ENCODE results near the gene GNAQ. TPM values are rescaled to one million over a fixed set of nuclear protein-coding genes. Genes with fewer than 3 reads are reported as not detected.

The GNAQ gene
- total RNA-seq, 1 experiment from 2014 or later = 34.1 TPM

GRCh38 chr9:77815260-77815659 is 216.4 kb downstream of the GNAQ start:
- H3K9me3 Mint-ChIP-seq (ENCODE audit: low read depth, unreplicated experiment) = no peaks in the 10 kb centered on the region
- no TSS peak for BruUV-seq (replicated peaks)
- no peak overlapping the region for H3K27ac Mint-ChIP-seq (ENCODE audit: unreplicated experiment)
- peaks cover 10% of the 10 kb centered on the region for H3K4me1 Mint-ChIP-seq (ENCODE audit: low read depth, unreplicated experiment)
- H3K4me3 Mint-ChIP-seq (ENCODE audit: low read depth, unreplicated experiment) = no peak overlapping the region
- no peaks in the 10 kb centered on the region for H3K27me3 Mint-ChIP-seq (ENCODE audit: unreplicated experiment)
- TF ChIP-seq, protein P1, sequence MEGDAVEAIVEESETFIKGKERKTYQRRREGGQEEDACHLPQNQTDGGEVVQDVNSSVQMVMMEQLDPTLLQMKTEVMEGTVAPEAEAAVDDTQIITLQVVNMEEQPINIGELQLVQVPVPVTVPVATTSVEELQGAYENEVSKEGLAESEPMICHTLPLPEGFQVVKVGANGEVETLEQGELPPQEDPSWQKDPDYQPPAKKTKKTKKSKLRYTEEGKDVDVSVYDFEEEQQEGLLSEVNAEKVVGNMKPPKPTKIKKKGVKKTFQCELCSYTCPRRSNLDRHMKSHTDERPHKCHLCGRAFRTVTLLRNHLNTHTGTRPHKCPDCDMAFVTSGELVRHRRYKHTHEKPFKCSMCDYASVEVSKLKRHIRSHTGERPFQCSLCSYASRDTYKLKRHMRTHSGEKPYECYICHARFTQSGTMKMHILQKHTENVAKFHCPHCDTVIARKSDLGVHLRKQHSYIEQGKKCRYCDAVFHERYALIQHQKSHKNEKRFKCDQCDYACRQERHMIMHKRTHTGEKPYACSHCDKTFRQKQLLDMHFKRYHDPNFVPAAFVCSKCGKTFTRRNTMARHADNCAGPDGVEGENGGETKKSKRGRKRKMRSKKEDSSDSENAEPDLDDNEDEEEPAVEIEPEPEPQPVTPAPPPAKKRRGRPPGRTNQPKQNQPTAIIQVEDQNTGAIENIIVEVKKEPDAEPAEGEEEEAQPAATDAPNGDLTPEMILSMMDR (IDR thresholded peaks at IDR 0.05; ENCODE audit: unreplicated experiment) = no peak
- CTCF ChIA-PET = no interaction called here
- no peaks in the 10 kb centered on the region for H3K36me3 Mint-ChIP-seq (ENCODE audit: insufficient read depth, unreplicated experiment)
- DNase-seq = no peak
- intact Hi-C loops (cut with micrococcal nuclease; ENCODE audit: unreplicated experiment) = no loop called here

GRCh38 chr9:77811832-77812231 is 219.8 kb downstream of the GNAQ start:
- CTCF ChIA-PET = no interaction called here
- no peak overlapping the region for H3K27ac Mint-ChIP-seq (ENCODE audit: unreplicated experiment)
- TF ChIP-seq, protein P1 (IDR thresholded peaks at IDR 0.05; ENCODE audit: unreplicated experiment) = no peak
- no peaks in the 10 kb centered on the region for H3K9me3 Mint-ChIP-seq (ENCODE audit: low read depth, unreplicated experiment)
- BruUV-seq (replicated peaks) = no TSS peak
- H3K4me1 Mint-ChIP-seq (ENCODE audit: low read depth, unreplicated experiment) = peaks cover 21% of the 10 kb centered on the region
- H3K4me3 Mint-ChIP-seq (ENCODE audit: low read depth, unreplicated experiment) = no peak overlapping the region
- no peak for DNase-seq
- intact Hi-C loops (cut with micrococcal nuclease; ENCODE audit: unreplicated experiment) = no loop called here
- peaks cover 5% of the 10 kb centered on the region for H3K36me3 Mint-ChIP-seq (ENCODE audit: insufficient read depth, unreplicated experiment)
- no peaks in the 10 kb centered on the region for H3K27me3 Mint-ChIP-seq (ENCODE audit: unreplicated experiment)

DNA sequence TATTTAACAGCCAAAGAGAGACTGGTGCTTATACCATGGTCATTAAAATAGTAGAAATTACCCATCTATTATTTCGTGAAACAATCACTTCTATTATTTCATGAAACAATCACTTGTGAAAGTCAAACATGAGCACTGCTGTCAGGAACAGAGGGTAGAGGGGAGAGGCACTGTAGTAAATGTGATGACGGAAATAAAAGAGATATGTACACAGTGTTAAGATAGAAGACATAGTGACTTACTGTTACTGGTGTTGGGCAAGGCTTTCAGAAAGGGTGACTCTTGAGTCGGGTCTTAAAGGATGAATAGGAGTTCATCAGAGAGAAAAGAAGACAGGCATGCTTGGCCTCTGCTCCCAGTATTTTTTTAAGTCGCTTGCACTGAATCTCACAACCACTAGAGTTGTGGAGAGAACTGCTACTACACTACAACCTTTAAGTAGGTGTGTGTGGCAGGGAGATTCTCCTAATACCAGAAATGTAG is 220.9 kb downstream of the GNAQ start:
- no peaks in the 10 kb centered on the region for H3K9me3 Mint-ChIP-seq (ENCODE audit: low read depth, unreplicated experiment)

DNA sequence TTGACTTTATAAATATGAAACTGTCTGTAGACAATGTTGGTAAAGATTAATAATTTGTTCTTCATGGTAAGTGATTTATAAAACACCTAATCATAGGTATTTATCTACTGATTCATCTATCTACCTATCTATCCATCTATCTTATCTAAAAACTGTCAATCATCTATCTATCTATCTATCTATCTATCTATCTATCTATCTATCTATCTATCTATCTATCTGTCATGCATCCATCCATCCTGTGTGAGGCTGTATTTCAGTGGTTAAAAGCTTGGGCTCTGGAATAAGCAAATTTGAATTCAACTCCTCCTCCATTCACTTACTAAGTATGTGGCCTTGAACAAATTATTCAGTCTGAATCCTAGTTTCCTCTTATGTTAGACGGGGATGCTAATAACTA is 221.6 kb downstream of the GNAQ start:
- CTCF ChIA-PET = no interaction called here
- no TSS peak for BruUV-seq (replicated peaks)
- H3K9me3 Mint-ChIP-seq (ENCODE audit: low read depth, unreplicated experiment) = no peaks in the 10 kb centered on the region
- intact Hi-C loops (cut with micrococcal nuclease; ENCODE audit: unreplicated experiment) = no loop called here
- TF ChIP-seq, protein P1 (IDR thresholded peaks at IDR 0.05; ENCODE audit: unreplicated experiment) = no peak
- H3K4me3 Mint-ChIP-seq (ENCODE audit: low read depth, unreplicated experiment) = no peak overlapping the region
- H3K27ac Mint-ChIP-seq (ENCODE audit: unreplicated experiment) = no peak overlapping the region
- DNase-seq = no peak
- no peaks in the 10 kb centered on the region for H3K27me3 Mint-ChIP-seq (ENCODE audit: unreplicated experiment)
- H3K36me3 Mint-ChIP-seq (ENCODE audit: insufficient read depth, unreplicated experiment) = peaks cover 5% of the 10 kb centered on the region
- H3K4me1 Mint-ChIP-seq (ENCODE audit: low read depth, unreplicated experiment) = peaks cover 27% of the 10 kb centered on the region

More for the DNA sequence above, 220.9 kb downstream of the GNAQ start:
- Mint-ChIP-seq H3K36me3 (ENCODE audit: insufficient read depth, unreplicated experiment) (peaks cover 5% of the 10 kb centered on the region), H3K4me3 (ENCODE audit: low read depth, unreplicated experiment) (no peak overlapping the region), H3K27me3 (ENCODE audit: unreplicated experiment) (no peaks in the 10 kb centered on the region), H3K27ac (ENCODE audit: unreplicated experiment) (no peak overlapping the region), H3K4me1 (ENCODE audit: low read depth, unreplicated experiment) (peaks cover 27% of the 10 kb centered on the region)
- CTCF ChIA-PET = no interaction called here
- no peak for DNase-seq
- intact Hi-C loops (cut with micrococcal nuclease; ENCODE audit: unreplicated experiment) = no loop called here
- no TSS peak for BruUV-seq (replicated peaks)
- TF ChIP-seq, protein P1 (IDR thresholded peaks at IDR 0.05; ENCODE audit: unreplicated experiment) = no peak
